Measurements from ENCODE around the gene PLXNA4.

GRCh38 chr7:132485600-132486273, 90.5 kb downstream of the PLXNA4 start:
- TF ChIP-seq GATA3 (IDR thresholded peaks at IDR 0.05; ENCODE audit: low read depth, low read length) (no peak), GATA2 (IDR thresholded peaks at IDR 0.05; ENCODE audit: low read depth, low read length) (no peak)

All from SH-SY5Y (cell line).